HG03521 (cell line): ENCODE data around the gene RASSF7.
"Not testable (repeated sequence)": the region's sequence is repeated elsewhere in the genome, so short reads cannot be mapped to it uniquely, and the experiment has no call there.

Experiments used
- ATAC-seq: cut with Tn5 transposase; IDR thresholded peaks from one replicate; pipeline ENCODE4 v1.9.1; 2021; ENCODE audit warnings: mild to moderate bottlenecking, moderate library complexity; ENCODE audit not compliant: unreplicated experiment

The RASSF7 gene

GRCh38 chr11:560305-561147 lies at the start of gene RASSF7, which contains the start of gene LMNTD2:
Gene RASSF7 (plus strand): TSS chr11:560970. CDS start chr11:561769, 799 bp downstream.
Gene LMNTD2 (minus strand): TSS chr11:560738. CDS start chr11:560716, 22 bp downstream.
- ATAC-seq, result peak; percentile 80

- no peak for ATAC-seq
These were observed 47.8 kb upstream of the RASSF7 start for GRCh38 chr11:512761-513595.

- no peak for ATAC-seq
These were observed 46.2 kb upstream of the RASSF7 start for GRCh38 chr11:514606-515005.

DNA sequence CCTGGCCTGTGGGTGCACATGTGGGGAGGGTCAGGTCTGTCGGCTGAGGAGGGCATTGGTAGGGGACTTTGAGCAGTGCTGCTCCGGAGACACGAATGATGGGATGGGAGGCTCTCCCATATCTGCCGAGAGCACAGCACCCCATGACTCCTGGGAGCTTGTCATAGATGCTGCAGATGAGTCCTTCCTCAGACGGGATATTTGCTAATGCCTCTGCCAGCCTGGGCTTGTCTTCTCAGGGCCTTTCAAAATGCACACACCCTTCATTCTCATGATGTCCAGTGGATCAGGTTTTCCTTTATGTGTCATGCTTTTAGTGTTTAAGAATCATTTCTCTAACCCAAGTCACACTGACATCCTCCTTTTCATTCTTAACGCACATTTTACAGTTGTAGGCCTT lies 45.6 kb upstream of the RASSF7 start:
- ATAC-seq, result no peak

GRCh38 chr11:516400-516799 lies 44.4 kb upstream of the RASSF7 start:
- ATAC-seq, result no peak

- not testable (repeated sequence) for ATAC-seq
These were observed 43.7 kb upstream of the RASSF7 start for GRCh38 chr11:516918-517685.

DNA sequence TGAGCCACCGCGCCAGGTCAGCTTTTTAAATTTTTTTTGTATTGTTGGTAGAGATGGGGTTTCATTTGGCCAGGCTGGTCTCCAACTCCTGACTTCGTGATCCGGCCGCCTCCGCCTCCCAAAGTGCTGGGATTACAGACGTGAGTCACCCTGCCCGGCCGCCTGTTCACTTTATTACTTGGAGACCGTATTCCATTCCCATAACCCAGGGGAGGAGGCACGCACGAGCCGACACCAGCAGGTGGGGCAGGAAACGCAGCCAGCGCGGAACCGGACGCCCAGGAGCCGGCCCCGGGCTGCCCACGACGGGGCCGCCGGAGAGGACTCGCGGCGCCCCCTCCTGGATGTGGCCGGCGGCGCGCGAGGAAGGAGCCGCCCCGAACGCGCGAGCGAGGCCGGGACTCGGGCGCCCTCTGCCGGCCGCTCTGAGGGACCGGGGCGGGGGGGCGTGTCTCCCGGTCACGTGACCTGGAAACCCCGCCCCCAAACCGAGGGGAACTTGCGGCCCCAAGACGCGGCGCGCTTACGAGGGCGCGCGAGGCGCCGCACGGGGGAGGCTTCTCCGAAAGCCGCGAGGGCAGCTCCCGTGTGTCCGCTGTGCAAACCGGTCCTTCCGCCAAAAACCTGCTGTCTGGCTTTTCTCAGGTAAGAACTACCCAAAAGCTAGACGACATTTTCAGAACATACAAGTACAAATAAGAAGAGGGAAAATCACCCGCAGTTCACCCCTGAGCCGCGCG lies 42.1 kb upstream of the RASSF7 start:
- ATAC-seq, result peak; percentile 93

- ATAC-seq, result no peak
These were observed 40.2 kb upstream of the RASSF7 start for GRCh38 chr11:520428-521176.

DNA sequence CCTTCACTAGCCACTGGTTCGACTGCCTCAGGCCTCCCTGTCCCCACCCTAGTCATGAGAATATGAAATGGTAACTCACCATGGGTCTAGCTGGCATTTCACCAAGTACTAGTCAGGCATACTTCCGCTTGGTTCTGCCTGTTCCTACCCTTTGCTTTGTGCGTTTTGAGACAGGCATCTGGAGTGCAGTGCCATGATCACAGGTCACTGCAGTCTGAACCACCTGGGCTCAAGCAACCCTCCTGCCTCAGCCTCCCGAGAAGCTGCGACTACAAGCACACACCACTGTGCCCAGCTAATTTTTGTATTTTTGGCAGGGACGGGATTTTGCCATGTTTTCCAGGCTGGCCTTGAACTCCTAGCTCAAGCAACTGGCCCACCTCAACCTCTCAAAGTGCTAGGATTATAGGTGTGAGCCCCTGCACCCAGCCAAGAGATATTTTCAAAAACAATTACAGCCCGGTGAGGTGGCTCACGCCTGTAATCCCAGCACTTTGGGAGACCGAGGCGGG lies 39.5 kb upstream of the RASSF7 start:
- ATAC-seq, result no peak

DNA sequence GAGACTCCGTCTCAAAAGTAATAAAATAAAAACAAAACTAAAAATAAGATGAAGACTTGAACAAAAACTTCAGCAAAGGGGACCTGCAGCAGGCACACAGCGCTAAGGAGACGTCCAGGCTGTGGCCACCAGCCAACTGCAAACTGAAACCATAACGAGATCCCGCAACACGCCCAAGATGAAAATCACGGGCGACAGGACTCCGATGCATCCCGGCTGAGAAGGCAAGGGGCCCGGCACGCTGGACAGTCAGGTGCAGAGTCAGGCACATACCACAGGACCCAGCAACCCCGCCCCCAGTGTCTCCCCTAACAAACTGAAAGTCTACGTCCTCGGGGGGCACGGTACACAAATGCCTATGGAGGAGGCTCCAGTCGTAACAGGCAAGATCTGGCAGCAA lies 34.6 kb upstream of the RASSF7 start:
- ATAC-seq, result no peak

- no peak for ATAC-seq
These were observed 32.5 kb upstream of the RASSF7 start for GRCh38 chr11:528166-528814.

DNA sequence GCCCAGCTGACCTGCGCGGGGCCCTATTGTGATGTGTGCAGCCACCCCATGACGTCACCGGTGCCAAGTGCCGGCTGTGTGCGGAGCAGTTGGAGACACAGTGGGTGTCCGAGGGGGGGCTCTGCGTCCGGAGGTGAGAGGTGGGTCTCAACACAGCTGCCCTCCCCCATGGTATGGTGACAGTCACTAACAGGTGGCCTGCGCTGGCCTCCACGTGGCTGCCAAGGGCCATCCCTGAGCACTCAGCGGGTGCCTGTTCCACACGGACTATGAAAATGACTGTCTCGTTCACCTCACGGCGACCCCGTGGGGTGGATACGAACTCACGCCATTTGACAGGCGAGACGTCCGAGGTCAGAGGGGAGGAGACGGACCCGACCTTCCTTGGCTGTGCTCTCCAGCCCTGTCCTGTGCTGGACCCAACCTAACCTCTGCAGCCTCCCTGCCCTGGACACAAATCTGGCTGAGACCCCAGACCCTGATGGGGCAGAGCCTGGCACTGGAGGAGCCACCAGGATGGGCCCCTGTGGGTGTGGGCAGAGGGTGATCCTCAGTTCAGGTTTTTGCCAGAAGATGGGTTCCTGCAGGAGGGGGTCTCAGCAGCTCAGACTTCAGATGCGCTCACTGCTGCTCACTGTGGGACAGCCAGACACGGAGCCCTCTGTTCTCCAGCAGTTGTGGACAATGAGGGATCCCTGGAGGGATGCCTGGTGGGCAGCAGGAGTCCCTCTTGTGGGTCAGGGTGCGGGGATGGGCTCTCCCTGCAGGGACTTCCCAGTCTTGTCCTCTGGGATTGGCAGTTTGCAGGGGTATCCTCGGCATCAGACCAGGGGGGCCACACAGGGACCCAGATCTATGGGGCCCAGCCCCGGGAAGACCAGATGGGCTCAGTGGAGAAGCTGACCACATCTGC lies 31.7 kb upstream of the RASSF7 start:
- no peak for ATAC-seq

GRCh38 chr11:529728-530411 lies 30.9 kb upstream of the RASSF7 start:
- ATAC-seq, result no peak

GRCh38 chr11:530960-531831 lies 29.6 kb upstream of the RASSF7 start:
- ATAC-seq, result no peak

- ATAC-seq, result no peak
These were observed 28.7 kb upstream of the RASSF7 start for GRCh38 chr11:531919-532526.

DNA sequence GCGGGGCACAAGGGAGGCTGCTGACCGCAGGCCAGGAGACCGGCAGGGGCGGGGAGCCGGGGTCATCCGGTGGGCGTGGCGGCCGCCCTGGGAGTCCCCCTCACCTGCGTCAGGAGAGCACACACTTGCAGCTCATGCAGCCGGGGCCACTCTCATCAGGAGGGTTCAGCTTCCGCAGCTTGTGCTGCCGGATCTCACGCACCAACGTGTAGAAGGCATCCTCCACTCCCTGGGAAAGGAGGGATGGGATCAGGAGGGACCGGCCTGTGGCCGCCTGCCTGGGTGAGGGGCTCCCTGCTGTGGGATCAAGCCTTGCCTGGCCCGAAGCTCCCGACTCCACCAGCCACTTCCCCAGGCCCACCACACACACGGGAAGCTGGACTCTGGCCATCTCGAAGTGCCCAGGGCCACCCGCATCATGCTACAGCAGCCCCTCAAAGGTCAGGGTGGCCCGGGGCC lies 28.2 kb upstream of the RASSF7 start:
- ATAC-seq, result no peak
